Activated effector memory CD4-positive, alpha-beta T cell treated with anti-CD3 and anti-CD28 coated beads, Interleukin-2, amount 50 U/mL, for 16 hours (primary cell): Measurements from ENCODE around the gene PLEKHB1.
A peak's percentile ranks its signal among the peaks of the same experiment; 100 is the strongest.

ENCODE experiments used
- DNase-seq: peaks from one replicate; pipeline ENCODE4 v3.0.0-alpha.2; 2020

Gene PLEKHB1, protein sequence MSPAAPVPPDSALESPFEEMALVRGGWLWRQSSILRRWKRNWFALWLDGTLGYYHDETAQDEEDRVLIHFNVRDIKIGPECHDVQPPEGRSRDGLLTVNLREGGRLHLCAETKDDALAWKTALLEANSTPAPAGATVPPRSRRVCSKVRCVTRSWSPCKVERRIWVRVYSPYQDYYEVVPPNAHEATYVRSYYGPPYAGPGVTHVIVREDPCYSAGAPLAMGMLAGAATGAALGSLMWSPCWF

DNA sequence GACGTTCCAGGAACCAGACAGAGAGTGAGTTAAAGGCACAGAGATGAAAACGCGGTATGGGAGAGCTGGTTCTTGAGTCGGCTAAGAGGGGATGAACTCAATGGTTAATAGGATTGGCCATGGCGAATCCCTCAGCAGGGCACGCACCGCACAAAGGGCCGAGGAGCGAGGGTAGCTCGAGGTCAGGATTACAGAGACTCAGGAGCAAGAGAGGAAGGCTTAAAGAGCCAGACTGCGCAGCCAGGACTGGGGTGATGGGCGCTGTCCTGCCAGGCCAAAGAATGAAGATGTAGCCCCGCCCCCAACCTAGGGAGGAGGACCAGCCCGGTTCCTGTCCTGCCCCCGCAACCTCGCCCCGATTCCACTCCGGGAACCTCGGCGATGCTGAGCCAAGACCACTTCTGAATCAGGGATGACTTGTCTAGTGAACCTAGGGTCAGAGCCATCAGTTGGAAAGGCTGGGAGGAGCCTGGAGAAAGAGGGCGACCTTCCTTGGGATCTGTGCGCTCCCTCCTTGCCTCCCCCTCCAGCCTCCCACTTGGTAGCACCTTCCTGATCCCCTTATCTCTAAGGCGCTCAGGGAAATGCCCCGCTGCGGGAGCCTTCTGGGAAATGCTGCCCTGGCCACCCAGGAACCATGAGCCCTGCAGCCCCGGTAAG is at the start of gene PLEKHB1:
Gene PLEKHB1 (plus strand): TSS at position 610 of the 660 bp plus-strand sequence. CDS start 28 bp downstream, at position 638.
- no peak for DNase-seq

DNA sequence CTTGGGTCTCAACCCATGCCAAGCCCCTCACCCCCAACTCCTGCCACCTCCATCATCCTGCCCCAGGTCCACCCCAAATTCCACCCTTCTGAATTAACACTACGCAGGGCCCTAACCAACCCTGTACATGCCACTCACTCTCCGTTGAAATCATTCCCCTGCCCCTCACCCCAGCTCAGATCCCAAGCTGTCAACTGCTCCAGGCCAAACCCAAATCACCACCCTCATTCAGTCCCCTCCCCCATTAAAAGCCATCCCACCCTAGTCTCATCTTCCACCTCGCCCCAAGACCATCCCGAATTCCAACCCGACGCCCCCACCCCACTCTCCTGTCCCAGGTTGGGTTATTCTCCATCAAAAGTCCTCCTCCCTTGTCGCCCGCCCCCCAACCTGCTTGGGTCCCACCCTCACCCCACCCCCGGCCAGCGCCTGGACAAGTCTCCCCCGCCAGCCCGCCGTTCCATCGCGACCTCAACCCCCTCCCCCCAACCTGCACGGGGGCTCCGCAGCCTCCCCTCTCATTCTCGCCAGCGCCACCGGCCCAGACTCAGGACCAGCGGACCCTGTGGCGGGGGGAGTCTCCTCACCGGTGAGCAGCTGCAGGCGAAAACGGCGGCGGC is 48.9 kb upstream of the PLEKHB1 start:
- DNase-seq: no peak

DNA sequence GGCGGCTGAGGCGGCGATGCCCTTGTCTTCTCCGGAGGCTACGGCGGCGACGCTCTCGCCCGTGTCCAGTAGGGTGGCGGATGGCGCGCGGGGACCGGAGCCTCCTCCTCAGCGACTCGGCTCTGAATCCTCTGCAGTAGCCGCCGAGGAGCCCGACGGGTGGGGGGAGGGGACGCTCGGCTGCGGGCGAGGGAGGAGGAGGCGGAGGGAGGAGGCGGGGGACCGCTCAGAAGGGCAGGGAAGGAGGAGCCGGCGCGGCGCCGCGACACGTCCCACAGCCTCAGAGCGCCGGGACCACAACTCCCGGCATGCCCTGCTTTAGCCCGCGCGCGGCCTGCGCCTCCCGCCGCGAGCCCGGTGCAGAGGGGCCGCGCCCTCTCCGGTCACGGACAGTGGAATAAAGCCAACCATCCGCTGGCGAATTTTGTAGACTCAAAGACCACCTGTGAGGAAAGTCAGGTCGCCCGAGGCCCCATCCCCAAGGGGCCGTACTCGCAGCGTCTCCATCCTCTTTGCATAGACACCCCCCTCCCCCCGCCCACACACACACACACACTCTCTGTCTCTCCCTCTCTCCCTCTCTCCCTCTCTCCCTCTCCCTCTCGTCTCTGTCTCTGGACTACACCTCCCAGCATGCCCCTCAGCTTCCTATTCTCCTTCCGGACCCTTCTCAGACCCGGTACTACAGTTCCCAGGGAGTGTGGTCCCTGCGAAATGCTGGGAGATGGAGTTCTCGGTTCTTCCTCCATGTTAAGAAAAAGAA is 48.2 kb upstream of the PLEKHB1 start, which contains the start of gene FAM168A:
Gene FAM168A (minus strand): TSS at position 157 of the 763 bp plus-strand sequence. CDS start 129,638 bp downstream, outside the sequence.
- peak; percentile 97 for DNase-seq

DNA sequence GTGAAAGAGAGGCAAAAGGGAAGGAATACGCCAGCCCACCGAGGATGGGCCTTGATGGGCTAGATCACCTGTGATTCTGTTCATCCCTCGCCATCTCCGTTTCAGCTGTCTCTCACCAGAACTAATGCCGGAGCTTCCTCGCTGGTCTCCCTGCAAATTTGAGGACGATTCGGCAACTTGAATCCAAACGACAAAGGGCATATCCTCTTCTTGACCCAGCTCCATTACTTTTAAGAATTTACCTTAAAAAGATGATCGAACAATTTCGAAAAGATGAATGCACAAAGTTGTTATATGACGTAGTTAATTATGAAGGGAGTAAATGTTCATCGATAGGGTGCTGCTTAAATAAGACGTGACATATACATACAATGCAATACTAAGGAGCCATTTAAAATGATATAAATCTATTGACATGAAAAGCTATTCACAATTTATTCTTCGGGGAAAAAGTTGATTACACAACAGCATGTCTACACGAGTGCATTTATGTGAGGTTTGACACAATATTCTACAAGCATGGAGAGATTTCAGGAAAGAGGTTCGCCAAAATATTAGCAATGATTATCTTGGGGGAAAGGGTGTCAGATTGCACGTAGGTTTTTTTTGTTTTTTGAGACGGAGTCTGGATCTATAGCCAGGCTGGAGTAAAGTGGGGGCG is 47.5 kb upstream of the PLEKHB1 start:
- no peak for DNase-seq

DNA sequence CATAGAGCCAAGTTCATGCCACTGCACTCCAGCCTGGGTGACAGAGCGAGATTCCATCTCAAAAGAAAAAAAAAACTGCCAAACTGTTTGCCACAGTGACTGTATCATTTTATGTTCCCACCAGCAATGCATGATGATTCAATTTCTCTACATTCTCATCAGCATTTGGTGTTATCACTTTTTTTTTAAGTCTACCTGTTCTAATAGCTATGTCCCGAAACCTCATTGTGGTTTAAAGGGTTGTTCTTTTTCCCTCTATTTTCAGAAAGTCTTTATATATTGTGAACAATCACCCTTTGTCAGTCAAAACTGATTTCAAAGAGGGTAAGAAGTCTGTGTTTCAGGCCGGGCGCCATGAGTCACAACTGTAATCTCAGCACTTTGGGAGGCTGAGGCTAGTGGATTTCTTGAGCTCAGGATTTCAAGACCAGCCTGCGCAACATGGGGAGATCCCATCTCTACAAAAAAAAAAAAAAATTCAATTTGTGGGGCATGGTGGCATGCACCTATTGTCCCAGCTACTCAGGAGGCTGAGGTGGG is 33.7 kb upstream of the PLEKHB1 start:
- no peak for DNase-seq

DNA sequence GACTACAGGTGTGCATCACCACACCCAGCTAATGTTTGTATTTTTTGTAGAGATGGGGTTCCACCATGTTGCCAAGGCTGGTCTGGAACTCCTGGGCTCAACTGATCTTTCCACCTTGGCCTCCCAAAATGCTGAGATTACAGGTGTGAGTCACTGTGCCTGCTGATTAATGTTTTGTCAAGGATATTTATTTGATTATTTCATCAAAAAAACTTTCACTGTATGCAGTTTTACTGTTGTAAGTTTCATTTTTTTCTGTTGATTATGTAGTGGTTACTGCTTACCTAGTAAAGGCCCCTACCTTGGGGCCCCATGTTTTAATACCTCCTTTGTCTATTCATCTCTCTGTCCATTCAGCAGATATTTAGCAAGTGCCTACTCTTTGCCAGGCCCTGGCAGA is 31.8 kb upstream of the PLEKHB1 start:
- DNase-seq: no peak

DNA sequence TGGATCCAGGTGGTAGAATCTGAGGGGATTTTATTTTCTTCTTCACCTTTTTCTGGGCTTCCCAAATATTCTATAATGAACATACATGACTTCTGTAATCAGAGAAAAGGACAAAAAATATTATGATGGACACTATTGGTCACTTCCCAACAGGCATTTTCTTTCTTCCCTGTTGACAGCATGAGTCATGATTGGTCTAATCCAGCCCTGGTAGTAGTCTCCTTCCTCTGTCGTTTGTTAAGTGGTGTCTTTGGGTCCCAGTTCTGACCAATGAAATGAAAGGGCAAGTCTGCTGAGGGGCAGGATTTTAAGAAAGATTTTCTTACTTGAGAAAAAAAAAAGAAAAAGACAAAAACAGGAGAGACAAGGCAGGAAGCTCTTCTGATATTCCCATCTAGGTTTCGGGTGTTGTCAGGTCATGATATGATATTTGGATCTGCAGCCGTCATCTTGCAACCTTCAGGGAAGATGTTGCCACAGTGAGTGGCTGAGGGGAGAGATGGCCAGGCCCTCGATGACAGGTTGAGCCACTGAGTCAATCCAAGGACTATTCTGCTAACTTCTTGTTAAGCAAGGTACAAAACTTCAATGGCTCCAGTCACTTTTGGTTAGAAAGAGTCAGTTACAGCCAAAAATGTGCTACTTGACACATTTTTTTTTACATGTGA is 23.3 kb upstream of the PLEKHB1 start:
- no peak for DNase-seq

DNA sequence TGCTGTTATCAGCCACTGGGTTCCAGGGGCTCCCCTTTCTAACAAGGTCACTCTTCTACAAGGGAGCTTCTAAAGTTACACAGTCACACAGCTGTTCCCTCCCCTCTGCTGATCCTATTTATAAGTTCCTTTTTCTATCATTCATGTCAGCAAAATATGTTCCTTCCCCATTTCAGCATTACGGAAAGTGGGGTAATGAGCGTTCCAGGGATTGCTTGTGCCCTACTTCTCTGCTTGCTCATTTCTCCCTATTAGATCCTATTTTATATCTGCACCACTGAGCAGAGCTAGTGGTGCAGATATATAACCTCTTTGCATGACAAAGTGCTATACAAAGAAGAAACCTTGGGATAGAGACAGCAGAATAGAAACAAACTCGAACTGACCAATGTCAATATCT is 22.7 kb upstream of the PLEKHB1 start:
- DNase-seq: no peak

DNA sequence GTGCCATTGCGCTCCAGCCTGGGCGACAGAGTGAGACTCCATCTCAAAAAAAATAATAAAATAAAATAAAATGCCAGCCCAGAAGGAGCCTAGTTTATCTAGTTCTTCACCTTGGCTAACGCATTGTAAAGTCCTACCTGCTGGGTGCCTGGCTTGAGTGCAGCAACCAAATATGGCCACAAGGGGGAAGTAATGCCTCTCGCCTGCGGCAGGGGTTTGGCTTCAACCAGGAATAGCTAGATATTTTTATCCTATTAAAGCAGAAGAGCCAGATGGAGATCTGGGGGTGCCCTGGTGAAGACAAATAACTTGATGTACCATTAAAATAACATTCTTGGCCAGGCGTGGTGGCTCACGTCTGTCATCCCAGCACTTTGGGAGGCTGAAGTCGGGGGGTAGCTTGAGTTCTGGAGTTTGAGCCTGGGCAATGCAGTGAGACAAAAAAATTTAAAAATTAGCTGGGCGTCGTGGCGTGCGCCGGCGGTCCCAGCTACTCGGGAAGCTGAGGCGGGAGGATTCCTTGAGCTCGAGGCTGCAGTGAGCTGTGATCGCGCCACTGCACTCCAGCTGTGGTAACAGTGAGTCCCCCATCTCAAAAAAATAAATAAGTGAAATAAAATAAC is 20.6 kb upstream of the PLEKHB1 start:
- peak; percentile 87 for DNase-seq

DNA sequence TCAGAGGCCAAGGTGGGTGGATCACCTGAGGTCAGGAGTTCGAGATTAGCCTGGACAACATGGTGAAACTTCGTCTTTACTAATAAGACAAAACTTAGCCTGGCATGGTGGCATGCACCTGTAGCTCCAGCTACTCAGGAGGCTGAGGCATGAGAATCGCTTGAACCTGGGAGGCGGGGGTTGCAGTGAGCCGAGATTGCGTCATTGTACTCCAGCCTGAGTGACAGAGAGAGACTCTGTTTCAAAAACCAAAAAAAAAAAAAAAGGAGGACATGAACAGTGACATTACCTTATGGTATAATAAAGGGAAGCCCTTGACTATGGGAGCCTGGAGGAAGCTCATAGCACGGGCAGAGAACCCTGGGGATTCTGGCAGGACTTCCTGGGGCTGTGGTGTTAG is 16.5 kb upstream of the PLEKHB1 start:
- no peak for DNase-seq

DNA sequence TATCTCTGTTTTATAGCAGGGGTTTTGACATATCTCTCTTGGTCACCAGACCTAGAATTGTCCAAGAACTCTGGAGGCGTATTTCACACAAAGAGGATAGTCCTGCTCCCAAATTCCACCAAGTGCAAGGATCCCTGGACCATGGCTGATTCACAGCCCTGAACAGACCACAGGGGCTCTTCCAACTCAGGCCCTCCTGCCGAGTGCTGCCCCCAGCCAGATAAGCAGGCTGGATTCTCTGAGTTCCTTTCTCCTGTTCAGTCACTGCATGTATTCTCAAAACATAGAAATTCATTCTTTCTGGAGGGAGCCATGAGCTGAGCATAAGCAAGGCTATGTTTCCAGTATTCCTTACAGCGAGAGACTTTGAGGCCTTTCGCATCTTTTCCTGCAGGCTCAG is 13.4 kb upstream of the PLEKHB1 start:
- DNase-seq: no peak

DNA sequence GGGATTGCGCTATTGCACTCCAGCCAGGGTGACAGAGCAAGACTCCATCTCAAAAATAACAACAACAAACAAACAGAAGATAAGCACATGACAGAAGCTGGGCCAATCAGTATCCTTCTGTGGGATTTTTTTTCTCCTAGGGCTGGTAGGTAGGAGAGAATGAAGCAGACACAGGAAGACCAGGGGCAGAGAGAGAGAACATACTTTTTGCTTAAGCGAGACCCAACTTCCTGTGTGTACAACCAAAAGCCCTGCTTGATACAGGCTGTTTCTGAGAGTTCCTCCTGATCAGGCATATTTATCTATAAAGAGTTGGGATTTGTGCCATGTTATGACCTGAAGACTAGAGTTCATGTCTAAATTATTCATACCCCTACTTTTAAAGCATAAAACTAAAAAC is 12.4 kb upstream of the PLEKHB1 start:
- no peak for DNase-seq

DNA sequence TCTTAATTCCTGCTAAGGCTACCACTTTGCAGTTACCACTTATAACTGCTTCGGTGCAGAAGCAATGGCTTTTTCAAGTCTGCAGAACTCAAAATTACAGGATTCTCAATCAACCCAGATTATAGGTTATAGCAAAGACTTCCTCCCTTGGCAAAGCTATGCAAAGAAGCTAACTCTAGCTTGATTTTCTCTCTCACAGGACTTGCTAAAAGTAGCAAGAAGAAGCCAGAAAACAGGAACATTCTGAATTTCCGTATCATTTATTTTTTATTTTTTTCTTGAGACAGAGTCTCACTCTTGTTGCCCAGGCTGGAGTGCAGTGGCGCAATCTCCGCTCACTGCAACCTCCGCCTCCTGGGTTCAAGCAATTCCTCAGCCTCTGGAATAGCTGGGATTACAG is 10.7 kb upstream of the PLEKHB1 start:
- no peak for DNase-seq

DNA sequence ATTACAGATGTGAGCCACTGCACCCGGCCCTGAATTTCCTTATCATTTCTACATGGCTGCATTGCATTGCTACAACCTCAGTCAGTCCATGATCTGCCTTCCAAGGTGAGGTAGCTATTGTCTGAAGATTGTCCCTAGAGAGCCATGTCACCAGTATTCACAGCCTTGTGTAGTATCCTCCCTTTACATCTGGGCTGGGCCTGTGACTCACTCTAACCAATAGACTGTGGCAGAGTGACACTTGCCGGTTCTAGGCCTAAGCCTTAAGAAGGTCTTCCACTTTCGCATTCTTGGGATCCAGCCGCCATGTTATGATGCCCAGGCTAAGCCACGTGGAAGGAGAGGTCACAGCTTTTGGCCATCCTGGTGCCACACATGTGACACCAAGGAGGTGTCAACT is 10.1 kb upstream of the PLEKHB1 start:
- no peak for DNase-seq

DNA sequence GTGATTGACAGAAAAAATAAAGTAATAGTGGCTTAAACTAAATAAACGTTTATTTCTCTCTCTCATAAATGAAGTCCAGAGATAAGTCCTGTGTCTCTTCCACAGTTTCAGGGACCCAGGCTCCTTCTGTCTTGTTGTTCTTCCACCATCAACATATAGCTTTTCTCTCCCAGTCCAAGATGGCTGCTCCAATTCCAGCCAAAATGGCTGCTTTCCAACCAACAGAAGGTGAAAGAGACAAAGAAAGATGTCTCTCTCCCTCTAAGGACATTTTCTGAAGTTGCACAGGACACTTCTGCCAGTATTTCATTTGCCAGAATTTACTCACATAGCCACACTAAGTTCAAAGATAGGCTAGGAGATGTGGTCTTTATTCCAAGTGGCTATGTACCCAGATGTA is 9.4 kb upstream of the PLEKHB1 start:
- DNase-seq: no peak

DNA sequence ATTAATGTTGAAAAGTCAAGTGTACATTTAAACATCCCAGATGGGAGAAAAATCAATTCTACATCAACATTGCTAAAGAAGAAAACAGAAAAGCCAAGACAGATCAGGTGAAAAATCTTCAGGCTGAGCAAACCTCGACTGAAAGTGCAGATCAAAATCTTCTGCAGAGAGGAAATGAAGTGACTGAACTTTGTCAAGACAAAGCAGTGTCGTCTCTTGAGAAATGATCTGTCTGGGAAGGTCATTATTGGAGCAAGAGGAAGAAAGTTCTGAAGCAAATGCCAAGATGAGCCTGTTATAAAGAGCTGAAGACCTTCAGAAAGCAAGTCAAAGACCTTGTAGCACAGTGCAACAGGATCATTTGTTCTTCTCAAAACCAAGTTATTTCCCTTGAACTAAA is 5.8 kb upstream of the PLEKHB1 start:
- DNase-seq: no peak

DNA sequence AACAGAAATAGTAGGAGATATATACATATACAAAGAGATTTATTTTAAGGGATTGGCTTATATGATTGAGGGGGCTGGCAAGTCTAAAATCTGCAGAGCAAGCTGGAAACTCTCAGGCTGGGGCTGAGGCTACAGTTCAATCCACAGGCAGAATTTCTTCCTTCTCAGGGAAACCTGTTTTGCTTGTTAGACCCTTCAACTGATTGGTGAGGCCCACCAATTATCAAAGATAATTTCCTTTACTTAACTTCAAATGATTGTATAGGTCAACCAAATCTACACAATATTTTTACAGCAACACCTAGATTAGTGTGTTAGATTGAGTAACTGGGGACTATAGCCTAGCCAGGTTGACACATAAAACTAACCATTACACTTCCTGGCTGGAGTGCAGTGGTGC is 4.7 kb upstream of the PLEKHB1 start:
- DNase-seq: no peak

DNA sequence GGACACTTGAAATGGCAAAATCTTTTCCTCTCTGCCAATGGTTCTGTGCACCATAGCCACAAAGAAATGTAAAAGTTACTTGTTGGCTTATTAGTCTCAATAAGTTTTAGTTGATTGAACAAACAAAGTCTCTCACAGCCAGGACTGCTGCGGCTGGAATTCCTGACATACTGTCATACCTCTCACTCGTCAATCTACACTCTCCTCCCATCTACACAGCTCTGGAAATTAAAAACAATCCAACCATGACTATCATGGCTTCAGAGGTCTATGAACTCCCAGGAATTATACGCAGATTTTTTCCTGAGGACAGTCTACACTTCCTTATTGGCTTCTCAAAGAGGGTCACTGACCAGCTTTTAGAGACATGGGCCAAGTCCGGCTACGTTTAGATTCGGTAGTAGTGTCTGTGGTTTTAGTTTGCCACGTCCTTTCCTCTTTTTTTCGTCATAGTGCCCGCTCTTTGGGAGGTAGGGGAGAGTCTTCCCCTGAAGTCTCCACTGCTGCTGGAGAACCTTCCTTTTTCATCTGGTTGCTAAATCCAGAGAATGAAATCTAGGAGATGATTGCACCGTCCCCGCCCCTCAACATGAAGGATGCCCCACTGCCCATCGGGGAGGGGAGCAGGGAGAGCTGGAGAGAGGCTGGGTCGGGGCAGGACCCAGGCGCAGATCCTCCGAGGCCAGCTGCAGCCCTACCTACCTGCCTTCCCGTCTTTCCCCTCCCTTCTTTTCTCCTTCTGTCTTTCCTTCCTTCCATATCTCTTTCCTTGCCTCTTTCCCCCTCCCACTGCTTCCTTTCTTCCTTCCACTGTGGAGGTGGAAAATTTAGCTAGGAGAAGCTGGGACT is 1.0 kb upstream of the PLEKHB1 start:
- no peak for DNase-seq

DNA sequence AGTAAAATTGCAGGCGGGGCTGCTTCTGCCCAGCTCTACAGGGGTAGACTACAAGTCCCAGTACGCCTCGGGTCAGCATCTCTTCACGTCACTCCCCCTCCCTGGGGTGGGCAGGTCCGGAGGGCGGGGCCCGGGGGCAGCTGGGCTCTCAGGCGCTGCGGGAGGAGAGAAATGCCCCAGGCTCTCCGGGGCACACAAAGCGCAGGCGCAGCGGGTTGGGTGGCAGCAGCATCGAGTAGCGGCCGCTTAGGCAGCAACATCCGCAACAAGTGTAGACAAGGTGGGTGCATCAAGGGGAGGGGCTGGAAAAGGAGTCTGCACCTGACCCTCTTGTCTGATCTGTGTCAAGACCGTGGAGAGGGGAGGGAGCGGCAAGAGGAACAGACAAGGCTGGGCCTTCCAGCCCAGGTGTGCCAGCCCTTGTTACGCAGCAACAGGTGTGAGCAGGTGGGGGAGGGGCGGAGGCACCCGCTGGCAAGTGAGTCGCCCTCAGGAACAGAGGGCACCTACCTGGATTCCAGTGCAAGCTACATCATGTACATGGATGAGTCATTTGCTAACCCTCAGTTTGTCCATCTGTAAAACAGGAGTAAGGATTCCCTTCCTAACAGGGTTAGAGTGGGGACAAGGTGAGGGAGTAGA is 1.2 kb downstream of the PLEKHB1 start:
- DNase-seq: peak; percentile 96

DNA sequence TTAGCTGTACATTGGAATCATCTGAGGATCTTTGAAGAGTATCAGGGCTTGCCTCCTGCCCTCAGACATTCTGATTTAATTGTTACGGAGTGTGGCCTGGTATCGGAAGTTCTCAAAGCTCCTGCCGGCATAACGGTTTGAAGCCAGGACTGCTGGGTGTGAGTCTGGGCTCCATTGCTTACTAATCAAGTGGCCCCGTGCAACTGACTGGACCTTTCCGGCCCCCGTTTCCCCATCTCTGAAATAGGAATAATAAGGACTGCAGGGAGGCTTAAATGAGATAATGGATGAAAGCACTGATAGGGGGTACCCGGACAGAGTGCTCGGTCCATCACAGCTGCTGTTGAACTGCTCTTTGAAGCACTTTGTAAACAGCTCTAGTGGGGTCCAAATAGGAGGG is 1.7 kb downstream of the PLEKHB1 start:
- DNase-seq: no peak
